Measurements from ENCODE around the gene LHFPL2.

GRCh38 chr5:78554670-78555069 lies 93.9 kb downstream of the LHFPL2 start:
- TF ChIP-seq CTCF (IDR thresholded peaks at IDR 0.05) (no peak), POLR2A (IDR thresholded peaks at IDR 0.05) (no peak)

Data from testis (tissue), 2 donors.